T follicular helper cell (primary cell): ENCODE measurements around the gene SSH2.
"Not testable (repeated sequence)": the region's sequence is repeated elsewhere in the genome, so short reads cannot be mapped to it uniquely, and the experiment has no call there.

Experiments used
- DNase-seq: peaks from one replicate; pipeline ENCODE4 v3.0.0-alpha.2; 2020; ENCODE audit warnings: low read depth
- total RNA-seq, 2 experiments: gene quantifications; one replicate each; lab custom pipeline; 2026; lab: John Stamatoyannopoulos, UW

SSH2 gene
- total RNA-seq = 44.1 to 152 reads per million in 2 experiments

- DNase-seq = peak; percentile 85
Measured at GRCh38 chr17:29929533-29930408, at the start of gene SSH2. TSS of gene SSH2 (minus strand) at chr17:29930228. CDS start at chr17:29930000, 228 bp downstream.

DNA sequence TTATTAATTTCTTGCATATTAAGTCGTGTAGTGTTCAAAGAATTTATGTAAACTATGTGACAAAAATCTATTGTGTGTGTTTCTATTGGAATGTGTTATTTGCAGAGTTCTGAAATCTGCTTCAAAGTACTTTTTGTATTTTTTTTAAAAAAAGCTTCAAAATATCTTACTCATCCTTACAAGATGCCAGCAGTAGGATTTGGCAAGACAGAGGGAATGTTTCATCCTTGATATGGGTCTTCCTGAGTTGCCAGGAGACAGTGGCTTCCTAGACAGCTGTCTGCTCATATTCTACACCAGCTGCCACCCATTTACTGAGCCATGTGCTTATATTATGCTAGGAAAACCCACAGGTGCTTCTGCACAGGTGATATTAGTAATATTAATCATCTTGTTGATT lies 47.8 kb upstream of the SSH2 start:
- no peak for DNase-seq

- no peak for DNase-seq
Measured at GRCh38 chr17:29973005-29973404, 43.0 kb upstream of the SSH2 start.

- no peak for DNase-seq
Measured at GRCh38 chr17:29972277-29972676, 42.2 kb upstream of the SSH2 start.

GRCh38 chr17:29968271-29968670 lies 38.2 kb upstream of the SSH2 start:
- DNase-seq = no peak

DNA sequence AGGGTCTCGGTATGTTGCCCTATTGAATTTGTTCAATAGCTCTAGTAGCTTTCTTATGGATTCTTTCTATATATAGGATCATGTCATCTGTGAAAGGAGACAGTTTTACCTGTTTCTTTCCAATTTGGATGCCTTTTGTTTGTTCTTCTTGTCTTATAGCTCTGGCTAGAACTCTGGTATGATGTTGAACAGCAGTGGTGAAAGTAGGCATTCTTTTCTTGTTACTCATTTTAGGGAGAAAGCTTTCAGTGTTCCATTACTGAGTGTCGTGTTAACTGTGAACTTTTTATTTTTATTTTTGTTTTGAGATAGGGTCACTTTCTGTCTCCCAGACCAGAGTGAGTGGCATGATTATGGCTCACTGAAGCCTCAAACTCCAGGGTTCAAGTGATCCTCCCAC lies 32.6 kb upstream of the SSH2 start:
- DNase-seq = no peak

GRCh38 chr17:29959658-29960337 lies 29.8 kb upstream of the SSH2 start:
- no peak for DNase-seq

DNA sequence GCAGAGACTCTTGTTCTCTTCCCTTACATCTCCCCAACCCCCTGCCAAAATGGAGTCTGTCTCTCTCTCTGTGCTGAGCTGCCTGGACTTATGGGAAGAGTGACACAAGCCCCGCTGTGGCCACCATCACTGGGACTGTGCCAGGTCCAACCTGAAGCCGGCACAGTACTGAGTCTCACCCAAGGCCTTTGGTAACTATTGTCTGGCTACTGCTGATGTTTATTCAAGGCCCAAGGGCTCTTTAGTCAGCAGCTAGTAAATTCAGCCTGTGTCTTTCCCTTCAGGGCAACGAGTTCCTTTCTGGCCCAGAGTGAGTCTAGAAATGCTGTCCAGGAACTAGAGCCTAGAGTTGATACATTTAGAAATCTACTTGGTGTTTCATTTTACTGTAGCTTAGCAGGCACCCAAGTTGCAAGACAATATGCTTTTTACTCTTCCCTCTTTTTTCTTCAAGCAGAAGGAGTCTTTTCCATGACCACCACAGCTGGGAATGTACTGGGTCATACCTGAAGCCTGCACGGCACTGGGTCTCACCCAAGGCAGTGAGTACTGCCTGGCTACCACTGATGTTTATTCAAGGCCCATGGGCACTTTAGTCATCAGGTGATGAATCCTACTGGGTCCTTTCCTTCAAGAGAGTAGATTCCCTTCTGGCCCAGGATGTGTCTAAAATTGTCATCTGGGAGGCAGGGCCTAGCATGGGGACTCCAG lies 29.1 kb upstream of the SSH2 start:
- DNase-seq = no peak

- not testable (repeated sequence) for DNase-seq
Measured at GRCh38 chr17:29957488-29957887, 27.5 kb upstream of the SSH2 start.

DNA sequence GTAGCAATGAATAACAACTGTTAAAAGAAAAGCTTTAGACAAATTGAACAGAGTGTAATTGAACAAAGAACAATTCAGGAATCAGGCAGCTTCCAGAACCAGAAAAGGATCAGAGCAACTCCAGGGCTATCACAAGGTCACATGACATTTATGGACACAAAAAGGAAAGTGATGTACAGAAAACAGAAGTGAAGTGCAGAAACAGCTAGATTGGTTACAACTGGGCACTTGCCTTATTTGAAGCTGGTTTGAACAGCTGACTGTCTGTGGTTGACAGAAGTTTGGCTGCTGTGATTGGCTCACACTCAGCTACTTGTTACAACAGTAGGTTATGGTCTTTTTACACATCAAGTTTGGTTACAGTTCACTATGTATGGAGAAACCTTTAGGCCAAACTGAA lies 26.2 kb upstream of the SSH2 start:
- DNase-seq = no peak

- no peak for DNase-seq
Measured at GRCh38 chr17:29954405-29954804, 24.4 kb upstream of the SSH2 start.

- no peak for DNase-seq
Measured at GRCh38 chr17:29949696-29950095, 19.7 kb upstream of the SSH2 start.

GRCh38 chr17:29948448-29949215 lies 18.6 kb upstream of the SSH2 start:
- no peak for DNase-seq

GRCh38 chr17:29945281-29945680 lies 15.3 kb upstream of the SSH2 start:
- DNase-seq = no peak

GRCh38 chr17:29941334-29941733 lies 11.3 kb upstream of the SSH2 start, which contains the start of gene EFCAB5:
TSS of gene EFCAB5 (plus strand) at chr17:29941634. CDS start at chr17:29941797, 163 bp downstream.
- DNase-seq = no peak

DNA sequence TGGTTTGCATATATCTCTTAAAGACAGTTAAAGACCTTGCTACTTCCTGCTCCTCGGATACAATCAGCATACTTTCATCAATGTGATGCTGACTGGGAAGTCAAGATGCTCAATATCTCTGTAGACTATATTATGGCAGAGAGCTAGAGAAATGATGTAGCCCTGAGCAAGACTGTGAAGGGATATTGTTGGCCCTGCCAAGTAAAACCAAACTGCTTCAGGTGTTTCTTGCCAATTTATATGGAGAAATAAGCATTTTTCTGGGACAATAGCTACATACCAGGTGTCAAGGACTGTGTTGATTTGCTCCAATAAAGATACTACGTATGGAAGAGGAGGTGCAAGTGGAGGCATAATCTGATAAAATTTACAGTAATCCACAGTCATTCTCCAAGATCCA lies 6.7 kb upstream of the SSH2 start:
- DNase-seq = no peak

DNA sequence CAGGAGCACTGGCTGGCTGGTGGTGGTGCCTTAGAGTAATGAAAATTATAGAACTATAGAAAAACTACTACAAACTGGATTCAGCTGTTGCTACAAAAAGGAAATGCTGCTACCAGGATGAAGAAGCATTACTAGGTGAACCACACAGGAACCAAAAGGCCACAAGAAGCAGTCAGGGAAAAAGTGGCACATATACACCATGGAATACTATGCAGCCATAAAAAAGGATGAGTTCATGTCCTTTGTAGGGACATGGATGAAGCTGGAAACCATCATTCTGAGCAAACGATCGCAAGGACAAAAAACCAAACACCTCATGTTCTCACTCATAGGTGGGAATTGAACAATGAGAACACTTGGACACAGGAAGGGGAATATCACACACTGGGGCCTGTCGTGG lies 5.9 kb upstream of the SSH2 start:
- DNase-seq = not testable (repeated sequence)

DNA sequence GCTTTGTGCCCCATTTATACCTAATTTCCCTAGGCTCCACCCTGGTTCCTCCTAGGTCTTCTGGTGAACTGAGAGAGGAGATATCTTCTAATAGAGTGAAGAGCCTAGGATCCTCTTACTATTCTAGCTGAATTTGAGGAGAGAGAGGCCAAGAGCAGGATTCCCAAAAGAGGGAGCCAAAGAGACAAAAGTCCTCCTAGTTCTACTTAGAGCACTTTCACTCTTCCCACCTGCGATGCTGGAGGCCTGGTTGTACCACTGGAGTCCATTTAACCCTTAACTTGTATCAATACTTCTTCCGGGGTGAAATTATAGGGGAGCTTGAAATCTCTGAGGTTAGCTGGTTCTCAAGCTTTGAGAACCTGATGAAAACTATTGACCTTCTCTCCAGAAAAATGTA lies 3.4 kb upstream of the SSH2 start:
- no peak for DNase-seq

DNA sequence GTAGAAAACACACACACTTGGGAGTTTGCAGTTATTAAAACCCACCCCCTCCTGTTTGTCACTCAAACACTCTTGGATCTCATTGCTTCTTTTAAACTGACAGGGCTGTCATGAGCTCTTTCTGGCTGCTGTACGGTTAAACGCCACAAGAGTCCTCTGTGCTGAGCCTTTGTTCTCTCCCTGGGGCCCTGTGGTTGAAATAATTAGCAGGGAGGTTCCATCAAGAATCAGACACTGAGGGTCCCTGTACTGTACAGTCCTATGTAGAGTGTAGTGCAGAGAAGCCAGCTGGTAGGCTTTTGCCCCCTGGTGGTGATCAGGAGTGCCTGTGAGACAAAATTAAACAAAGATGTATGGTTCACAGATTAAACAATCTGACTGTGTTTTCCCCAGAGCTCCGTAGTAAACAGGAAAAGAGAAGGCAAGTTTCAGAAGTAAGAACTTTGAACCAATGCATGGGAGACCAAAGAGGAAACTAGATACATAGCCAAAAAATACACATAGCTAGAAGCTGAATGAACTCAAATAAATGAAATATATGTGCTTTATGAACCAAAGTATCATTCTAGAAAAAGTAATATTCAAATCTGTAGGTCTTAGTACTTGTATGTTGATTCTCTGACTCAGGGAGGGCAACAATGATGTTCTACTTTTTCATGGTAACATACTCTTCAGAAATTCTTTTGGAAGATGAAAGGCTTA lies 1.4 kb upstream of the SSH2 start:
- DNase-seq = peak; percentile 60

DNA sequence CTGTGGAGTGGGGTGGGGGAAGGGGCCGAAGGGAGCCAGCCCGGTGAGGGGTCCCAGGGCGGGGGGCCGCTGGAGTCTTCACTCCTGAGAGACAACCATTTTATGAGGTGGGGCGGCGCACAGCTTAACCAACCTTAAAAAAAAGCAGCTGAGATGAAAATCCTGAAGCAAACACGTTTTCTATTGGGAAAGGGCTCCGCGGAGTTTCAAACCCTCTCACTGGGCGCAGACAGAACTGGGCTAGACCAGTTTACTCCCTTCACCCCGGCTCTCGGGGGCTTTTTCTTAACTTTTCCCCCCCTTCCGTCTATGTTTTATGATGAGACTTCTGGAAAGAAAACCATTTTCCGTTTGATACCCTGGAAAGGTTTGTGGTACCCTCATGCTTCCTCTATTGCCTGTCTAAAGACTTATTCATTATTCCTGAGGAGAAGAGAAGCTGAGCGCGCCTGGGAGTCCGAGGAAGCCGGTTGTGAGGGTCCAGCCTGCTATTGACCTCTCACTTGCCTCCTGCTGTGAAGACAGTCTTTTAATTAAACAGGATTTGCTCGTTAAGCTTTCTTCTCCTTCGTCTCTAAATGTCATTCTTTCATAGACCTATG lies 482 bp upstream of the SSH2 start:
- DNase-seq = no peak
